ENCODE data around the gene MAGEF1. TPM values are rescaled to one million over a fixed set of nuclear protein-coding genes. Genes with fewer than 3 reads are reported as not detected.

MAGEF1 gene
- total and polyA plus RNA-seq, 2 donors from 2014 or later: 37.9 to 50.0 TPM

DNA sequence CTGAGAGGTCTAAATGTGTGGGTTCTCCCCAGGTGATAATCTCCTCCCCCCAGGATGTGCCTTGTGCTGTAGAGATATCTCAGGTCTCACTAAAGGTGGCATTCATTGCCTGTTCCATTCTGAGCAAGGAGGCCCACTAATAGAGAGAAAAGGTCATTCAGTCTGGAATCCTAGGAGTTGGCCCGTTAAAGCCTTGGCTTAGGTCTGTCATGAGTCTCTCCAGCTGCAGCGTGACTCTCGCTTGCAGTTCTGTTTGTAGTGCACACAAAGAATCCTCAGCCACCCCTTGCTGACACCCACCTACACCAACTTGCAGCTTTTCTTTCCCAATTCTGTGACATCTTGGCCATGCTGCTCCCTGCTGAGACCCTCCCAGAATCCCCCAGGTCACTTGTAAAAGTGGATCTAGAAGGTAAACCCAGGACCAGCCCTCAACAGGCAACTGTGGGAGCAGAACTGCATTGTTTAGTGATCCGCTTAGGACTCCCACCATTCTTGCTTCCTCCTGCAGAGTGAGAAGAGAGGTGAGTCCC, 17.7 kb downstream of the MAGEF1 start:
- intact Hi-C loops (cut with DNase I): no loop called here
- FAIRE-seq (no peak), DNase-seq (peak in 1 of 5 donors; percentile 25)
- H3K27me3 ChIP-seq (ENCODE audit: control insufficient read depth, insufficient read depth, low read length): no peaks in the 10 kb centered on the region
- peaks cover 0 to 3% (median 0%) of the 10 kb centered on the region in 3 donors for H3K4me1 ChIP-seq (ENCODE audit: control insufficient read depth in 2 of 3, insufficient read depth in 2 of 3, low read depth in 1 of 3, low read length in 3 of 3)
- H3K9ac ChIP-seq (ENCODE audit: low read length in 3 of 3): no peak overlapping the region
- TF ChIP-seq, protein P1, sequence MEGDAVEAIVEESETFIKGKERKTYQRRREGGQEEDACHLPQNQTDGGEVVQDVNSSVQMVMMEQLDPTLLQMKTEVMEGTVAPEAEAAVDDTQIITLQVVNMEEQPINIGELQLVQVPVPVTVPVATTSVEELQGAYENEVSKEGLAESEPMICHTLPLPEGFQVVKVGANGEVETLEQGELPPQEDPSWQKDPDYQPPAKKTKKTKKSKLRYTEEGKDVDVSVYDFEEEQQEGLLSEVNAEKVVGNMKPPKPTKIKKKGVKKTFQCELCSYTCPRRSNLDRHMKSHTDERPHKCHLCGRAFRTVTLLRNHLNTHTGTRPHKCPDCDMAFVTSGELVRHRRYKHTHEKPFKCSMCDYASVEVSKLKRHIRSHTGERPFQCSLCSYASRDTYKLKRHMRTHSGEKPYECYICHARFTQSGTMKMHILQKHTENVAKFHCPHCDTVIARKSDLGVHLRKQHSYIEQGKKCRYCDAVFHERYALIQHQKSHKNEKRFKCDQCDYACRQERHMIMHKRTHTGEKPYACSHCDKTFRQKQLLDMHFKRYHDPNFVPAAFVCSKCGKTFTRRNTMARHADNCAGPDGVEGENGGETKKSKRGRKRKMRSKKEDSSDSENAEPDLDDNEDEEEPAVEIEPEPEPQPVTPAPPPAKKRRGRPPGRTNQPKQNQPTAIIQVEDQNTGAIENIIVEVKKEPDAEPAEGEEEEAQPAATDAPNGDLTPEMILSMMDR (IDR thresholded peaks at IDR 0.05; ENCODE audit: borderline replicate concordance, extremely low read depth, insufficient read depth): no peak
- H3K9me3 ChIP-seq (ENCODE audit: control insufficient read depth in 2 of 3, insufficient read depth in 1 of 3, low read length in 3 of 3): no peaks in the 10 kb centered on the region
- H3K27ac ChIP-seq (ENCODE audit: low read depth in 2 of 2, low read length in 2 of 2): no peak overlapping the region
- no peak overlapping the region for H3K4me3 ChIP-seq (ENCODE audit: low read length in 3 of 3)
- H3K36me3 ChIP-seq (ENCODE audit: control insufficient read depth in 2 of 3, insufficient read depth in 3 of 3, low read length in 3 of 3): no peaks in the 10 kb centered on the region

DNA sequence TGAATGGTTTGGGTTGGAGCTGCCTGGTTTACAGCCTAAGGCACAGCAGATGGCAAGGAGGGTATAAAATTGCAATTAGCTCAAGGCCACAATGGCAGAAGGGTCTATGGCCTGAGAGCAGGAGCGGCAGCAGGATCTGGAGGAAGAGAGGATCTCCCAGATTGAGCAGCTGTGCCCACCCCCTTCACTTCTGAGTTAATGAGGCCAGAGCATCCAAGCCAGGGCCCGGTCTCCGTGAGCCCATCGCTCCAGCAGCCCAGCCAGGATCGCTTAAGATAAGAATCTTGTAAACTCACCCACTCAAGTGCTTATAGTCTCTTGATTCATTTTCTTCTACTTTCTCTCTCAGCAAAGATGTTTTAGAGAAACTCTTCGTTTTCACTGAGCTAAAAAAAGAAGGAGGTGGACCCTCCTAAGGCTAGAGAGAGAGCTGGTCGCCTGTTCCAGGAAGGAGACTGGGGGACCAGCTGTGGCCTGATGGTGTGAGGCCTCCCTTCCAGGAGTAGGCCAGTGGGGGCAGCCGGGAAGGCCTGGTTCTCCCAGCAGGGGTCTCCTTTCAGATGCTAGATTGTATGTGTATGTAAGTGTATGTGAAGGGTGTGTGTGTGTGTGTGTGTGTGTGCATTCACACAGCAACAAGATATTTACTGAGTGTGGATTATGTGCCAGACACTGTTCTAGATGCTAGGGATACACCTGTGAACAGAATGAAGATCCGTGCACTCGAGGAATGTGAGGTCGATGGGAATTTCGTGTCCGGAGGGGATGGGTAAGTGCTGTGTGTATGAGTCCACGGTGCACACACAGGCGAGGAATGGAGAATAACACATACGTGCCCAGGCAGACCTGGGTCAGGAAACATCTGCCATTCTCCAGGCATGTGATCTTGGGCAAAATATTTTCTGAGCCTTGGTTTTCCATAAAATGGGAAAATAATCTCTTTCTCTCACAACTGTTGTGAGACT, 18.6 kb downstream of the MAGEF1 start:
- FAIRE-seq (no peak), DNase-seq (peak in 4 of 5 donors; percentile 62 to 85 (median 67))
- Histone ChIP-seq H3K27me3 (ENCODE audit: control insufficient read depth, insufficient read depth, low read length) (no peaks in the 10 kb centered on the region), H3K27ac (ENCODE audit: low read depth in 2 of 2, low read length in 2 of 2) (no peak overlapping the region), H3K4me3 (ENCODE audit: low read length in 3 of 3) (no peak overlapping the region), H3K9ac (ENCODE audit: low read length in 3 of 3) (no peak overlapping the region), H3K9me3 (ENCODE audit: control insufficient read depth in 2 of 3, insufficient read depth in 1 of 3, low read length in 3 of 3) (no peaks in the 10 kb centered on the region), H3K36me3 (ENCODE audit: control insufficient read depth in 2 of 3, insufficient read depth in 3 of 3, low read length in 3 of 3) (no peaks in the 10 kb centered on the region), H3K4me1 (ENCODE audit: control insufficient read depth in 2 of 3, insufficient read depth in 2 of 3, low read depth in 1 of 3, low read length in 3 of 3) (peaks cover 0 to 6% (median 3%) of the 10 kb centered on the region in 3 donors)
- intact Hi-C loops (cut with DNase I): no loop called here
- TF ChIP-seq, protein P1 (IDR thresholded peaks at IDR 0.05; ENCODE audit: borderline replicate concordance, extremely low read depth, insufficient read depth): no peak

DNA sequence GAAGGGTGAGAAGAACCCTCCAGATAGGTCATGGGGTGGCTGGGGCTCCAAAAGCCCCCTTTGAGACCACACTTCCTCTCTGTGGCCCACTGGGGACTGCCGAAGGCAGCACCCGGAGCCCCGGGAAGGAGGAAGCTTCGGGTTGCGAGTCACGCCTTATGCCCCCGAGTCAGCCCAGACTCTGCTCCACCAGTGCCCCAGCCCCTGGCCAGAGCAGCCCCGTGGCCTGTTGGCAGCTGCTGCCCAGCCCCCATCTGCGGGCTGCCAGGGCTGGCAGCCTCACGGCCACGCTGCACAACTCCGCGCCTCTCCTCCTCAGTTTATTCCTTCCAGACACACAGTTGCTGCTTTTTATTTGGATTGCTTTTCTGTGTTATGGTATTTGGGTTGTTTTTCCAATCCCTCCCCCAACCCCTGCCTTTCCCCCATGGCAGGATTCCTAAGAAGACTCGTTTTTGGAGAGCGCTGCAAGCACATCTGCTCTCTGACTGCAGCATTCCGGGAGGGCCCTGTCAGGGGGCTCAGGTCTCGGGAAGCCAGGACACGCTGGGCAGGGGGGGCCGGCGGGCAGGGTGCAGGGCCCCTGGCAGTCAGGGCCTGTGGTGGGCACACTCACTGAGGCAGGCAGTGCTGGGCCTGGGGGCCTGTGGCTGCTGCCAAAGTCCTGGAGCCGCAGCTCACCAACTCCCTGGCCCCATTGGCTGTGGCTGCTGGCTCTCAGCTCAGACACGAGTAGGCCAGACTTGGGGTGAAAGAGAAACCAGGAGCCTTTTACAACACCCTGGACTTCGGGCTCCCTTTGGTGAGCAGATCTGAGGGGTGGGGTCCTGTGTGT, 20.2 kb downstream of the MAGEF1 start:
- Histone ChIP-seq H3K4me3 (ENCODE audit: low read length in 3 of 3) (no peak overlapping the region), H3K9ac (ENCODE audit: low read length in 3 of 3) (no peak overlapping the region), H3K9me3 (ENCODE audit: control insufficient read depth in 2 of 3, insufficient read depth in 1 of 3, low read length in 3 of 3) (no peaks in the 10 kb centered on the region), H3K4me1 (ENCODE audit: control insufficient read depth in 2 of 3, insufficient read depth in 2 of 3, low read depth in 1 of 3, low read length in 3 of 3) (peaks cover 5 to 9% (median 7%) of the 10 kb centered on the region in 3 donors), H3K27me3 (ENCODE audit: control insufficient read depth, insufficient read depth, low read length) (no peaks in the 10 kb centered on the region), H3K36me3 (ENCODE audit: control insufficient read depth in 2 of 3, insufficient read depth in 3 of 3, low read length in 3 of 3) (no peaks in the 10 kb centered on the region), H3K27ac (ENCODE audit: low read depth in 2 of 2, low read length in 2 of 2) (no peak overlapping the region)
- TF ChIP-seq, protein P1 (IDR thresholded peaks at IDR 0.05; ENCODE audit: borderline replicate concordance, extremely low read depth, insufficient read depth): no peak
- intact Hi-C loops (cut with DNase I): no loop called here
- FAIRE-seq (no peak), DNase-seq (peak; percentile 59 to 86 (median 66))
